Measurements from ENCODE around the gene RAB11FIP4. TPM values are rescaled to one million over a fixed set of nuclear protein-coding genes. Genes with fewer than 3 reads are reported as not detected.

RAB11FIP4 gene
- total RNA-seq, 1 experiment from 2014 or later: under 0.01 TPM

DNA sequence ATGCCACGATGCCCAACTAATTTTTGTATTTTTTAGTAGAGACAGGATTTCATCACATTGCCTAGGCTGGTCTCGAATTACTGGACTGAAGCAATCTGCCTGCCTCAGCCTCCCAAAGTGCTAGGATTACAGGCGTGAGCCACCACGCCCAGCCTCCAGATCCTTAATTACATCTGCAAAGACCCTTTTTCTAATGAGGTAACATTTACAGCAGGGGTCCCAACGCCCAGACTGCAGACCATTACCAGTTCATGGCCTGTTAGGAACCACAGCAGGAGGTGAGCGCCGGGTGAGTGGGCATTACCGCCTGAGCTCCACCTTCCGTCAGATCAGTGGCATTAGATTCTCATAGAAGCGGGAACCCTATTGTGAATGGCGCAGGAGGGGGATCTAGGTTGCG, 4.0 kb upstream of the RAB11FIP4 start:
- DNase-seq (ENCODE audit: low read depth): no peak

- DNase-seq (ENCODE audit: low read depth): no peak
Observed at GRCh38 chr17:31388351-31388750, 3.1 kb upstream of the RAB11FIP4 start.

DNA sequence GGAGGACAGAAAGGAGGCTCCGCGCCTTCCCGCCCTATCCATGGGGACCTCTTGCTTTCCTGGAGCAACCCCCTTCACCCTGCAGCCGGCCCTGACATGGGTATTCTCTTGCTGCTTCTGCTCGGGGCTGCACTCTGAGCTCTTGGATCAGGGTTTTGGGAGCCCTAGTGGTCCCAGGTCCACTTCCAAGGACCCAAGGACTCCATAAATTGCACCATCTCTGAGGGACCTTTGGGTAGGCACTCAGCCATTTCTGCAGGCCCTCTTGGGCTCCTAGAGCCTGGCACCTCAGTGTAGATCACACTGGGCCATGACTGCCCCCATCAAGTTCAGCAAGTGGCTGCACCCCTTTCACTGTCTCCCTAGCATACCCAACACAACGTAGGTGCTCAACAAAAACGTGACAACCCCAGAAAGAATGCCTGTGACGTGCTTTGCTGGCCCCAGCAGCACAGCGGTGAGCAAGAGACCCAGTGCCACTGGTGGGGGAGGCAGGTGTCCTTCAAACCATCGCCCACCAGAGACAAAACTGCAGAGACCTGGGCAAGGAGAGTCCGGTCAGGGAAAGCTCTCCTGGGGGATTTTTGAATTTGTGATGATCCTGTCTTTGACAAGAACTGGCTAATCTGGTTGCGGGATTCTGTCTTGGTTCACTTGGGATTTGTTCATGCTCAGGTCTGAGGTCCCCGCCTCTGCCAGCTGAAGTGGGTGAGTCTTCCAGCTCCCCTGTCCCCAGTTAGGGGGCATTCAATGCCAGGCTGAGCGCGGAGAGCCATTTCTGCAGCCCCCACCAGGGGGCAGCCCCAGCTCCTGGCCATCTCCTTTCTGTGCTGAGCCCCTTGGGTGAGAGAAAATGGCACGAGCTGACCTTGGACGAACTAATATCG, 2.5 kb upstream of the RAB11FIP4 start:
- DNase-seq (ENCODE audit: low read depth): peak; percentile 12

DNA sequence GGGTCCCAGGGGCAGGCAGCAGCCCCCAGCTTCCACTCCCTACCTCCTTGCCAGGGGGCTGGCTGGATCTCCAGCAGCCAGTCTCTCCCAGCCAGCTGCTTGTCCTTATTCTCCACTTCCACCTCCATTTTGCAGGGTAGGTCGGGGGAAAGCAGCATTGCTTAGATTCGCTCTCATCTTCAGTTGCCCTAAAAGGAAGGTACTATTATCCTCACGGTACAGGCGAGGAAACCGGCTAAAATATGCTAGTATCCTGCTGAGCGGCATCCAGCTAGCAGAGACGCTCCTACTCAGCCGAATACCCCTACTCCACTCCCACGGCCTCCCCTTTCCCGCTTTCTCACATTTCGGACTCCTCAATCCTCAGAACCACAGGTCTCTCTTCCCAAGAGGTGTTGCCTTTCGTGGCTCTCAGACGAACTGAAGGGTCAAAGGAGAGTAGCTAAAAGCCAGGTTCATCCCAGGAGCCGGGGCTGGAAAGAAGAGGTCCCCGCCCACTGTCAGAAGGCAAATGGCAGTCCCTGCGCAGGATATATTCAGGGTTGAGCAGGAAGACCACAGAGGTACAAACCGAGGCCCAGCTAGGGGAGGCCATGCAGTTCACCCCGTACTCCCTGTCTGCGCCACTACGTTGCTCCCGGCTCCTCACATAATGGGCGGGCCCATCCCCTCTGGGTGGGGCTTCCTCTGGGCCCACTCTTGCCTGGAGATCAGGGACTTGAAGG, 1.7 kb upstream of the RAB11FIP4 start:
- DNase-seq (ENCODE audit: low read depth): no peak

DNA sequence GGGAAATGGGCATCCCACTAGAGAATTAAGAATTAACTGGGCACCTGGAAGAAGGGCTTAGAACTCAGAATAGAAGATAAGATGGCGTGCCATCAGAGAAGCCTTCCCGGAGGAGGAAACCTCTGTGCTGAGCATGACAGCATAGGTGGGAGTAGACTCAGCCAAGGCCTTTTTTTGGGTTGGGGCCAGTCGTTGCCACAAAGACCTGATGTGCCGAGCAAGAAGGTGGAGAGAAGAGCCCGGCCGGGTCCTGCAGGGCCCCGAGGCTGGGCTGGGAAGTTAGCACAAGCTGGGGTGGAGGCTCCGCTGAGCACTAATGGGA, 1.1 kb upstream of the RAB11FIP4 start:
- DNase-seq (ENCODE audit: low read depth): no peak

DNA sequence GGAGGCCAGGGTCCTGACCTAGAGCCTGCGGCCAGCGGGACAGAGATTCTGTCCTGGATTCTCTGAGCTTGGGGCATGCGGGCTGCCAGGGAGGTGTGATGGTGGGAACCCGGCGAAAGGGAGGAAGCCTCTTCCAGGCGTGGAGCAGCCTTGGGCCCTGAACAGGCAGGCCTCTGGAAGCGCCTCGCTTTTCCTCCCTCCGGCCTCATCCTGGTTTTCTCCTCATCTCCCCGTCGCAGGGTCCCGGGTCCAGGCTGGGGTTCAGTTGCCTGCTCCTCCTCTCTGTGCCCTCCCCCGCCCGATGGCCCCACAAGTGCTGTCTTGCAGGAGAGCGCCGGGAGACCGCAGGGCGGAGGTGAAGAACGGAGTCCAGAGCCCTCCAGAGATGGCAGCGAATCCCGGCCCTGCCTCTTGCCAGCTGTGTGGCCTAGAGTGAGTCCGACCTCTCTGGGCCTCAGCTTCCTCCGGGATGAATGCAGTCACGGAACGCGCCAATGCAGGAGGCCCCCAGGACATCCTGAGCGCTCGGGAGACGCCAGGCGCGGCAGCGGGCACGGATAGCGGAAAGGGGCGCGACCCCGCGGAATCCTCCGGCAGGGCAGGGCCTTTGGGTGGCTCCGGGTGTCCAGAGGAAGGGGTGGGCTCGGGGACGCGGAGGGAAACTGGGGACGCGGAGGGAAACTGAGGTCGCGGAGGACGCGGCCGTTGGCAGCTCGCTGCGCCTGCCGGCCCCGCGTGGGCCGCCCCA, 553 bp upstream of the RAB11FIP4 start:
- no peak for DNase-seq (ENCODE audit: low read depth)

DNA sequence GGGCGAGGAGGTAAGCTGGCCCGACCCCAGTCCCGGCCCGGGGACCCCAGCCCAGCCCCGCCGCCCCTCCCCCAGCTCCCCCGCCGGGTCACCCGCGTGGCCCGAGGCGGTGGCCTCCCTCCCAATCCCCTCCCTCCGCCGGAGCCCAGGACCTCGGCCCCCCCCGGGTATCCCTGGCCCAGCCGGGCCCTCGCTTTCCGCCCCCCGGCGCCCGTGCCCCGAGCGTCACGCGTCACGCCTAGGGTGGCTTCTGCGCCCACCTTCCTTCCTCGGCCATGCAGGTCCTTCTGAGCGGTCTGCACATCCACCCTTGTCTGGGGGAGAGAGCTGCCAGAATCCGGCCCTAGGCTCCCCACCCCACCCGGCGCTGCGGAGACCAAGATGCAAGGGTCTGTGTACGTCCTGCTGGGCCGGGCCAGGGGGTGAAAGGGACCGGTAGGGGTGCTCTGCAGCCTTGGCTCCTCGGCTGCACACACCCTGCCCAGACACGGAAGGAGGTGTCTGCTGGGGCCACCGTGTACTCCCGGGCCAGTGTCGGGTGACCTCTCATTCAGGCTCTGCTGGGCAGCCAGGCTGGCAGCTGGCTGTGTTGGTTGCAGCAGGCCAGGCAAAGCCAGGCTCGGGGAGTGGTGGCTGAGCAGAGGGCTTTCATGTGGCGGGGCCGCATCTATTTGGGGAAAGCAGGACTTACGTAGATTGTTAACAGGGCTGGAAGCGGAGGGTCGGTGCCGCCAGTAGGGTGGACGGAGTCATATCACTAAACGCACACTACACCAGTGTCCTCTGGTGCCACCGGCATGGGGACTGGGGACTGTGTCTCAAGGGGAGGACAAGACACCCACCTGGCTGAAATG, 754 bp downstream of the RAB11FIP4 start:
- DNase-seq (ENCODE audit: low read depth): no peak

- DNase-seq (ENCODE audit: low read depth): no peak
Observed at GRCh38 chr17:31392856-31393748, 1.6 kb downstream of the RAB11FIP4 start.

GRCh38 chr17:31393749-31394146, 2.3 kb downstream of the RAB11FIP4 start:
- DNase-seq (ENCODE audit: low read depth): no peak

GRCh38 chr17:31394544-31394943, 3.1 kb downstream of the RAB11FIP4 start:
- peak; percentile 70 for DNase-seq (ENCODE audit: low read depth)

- no peak for DNase-seq (ENCODE audit: low read depth)
Observed at GRCh38 chr17:31397256-31397939, 5.9 kb downstream of the RAB11FIP4 start.

GRCh38 chr17:31398381-31399311, 7.2 kb downstream of the RAB11FIP4 start:
- DNase-seq (ENCODE audit: low read depth): no peak

GRCh38 chr17:31400481-31400950, 9.0 kb downstream of the RAB11FIP4 start:
- no peak for DNase-seq (ENCODE audit: low read depth)

DNA sequence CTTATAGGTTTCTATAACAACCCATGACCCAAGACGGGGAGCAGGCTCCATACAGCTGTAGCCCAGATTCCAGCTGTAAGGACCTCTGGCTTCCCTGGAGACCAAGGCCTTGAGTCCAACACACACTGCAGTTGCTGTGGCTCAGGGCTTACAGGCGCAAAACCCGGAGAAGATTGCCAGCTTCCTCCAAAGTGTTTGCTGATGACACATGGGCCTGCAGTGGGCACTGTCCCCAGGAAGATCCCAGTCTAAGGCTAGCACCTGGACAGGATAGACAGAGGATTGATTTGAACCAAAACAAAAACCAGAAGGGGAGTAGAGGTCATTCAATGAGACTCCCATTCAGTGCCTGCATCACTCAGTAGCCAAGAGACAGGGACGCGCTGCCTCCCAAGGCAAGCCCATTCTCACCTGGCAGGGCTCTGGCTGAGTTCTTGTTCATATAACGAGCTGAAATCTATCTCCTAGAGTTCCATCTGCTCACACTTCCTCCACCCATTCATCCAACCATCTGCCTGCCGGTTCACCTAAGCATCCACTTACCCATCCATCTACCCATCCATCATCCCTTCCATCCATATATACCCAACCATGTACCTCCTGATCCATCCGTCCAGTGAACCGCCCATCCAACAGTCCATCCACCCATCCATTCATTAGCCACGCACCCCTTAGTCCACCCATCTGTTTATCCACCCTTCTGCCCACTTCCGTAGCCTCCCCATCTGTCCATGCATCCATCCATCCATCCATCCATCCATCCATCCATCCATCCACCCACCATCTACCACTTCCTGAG, 10.2 kb downstream of the RAB11FIP4 start:
- no peak for DNase-seq (ENCODE audit: low read depth)

DNA sequence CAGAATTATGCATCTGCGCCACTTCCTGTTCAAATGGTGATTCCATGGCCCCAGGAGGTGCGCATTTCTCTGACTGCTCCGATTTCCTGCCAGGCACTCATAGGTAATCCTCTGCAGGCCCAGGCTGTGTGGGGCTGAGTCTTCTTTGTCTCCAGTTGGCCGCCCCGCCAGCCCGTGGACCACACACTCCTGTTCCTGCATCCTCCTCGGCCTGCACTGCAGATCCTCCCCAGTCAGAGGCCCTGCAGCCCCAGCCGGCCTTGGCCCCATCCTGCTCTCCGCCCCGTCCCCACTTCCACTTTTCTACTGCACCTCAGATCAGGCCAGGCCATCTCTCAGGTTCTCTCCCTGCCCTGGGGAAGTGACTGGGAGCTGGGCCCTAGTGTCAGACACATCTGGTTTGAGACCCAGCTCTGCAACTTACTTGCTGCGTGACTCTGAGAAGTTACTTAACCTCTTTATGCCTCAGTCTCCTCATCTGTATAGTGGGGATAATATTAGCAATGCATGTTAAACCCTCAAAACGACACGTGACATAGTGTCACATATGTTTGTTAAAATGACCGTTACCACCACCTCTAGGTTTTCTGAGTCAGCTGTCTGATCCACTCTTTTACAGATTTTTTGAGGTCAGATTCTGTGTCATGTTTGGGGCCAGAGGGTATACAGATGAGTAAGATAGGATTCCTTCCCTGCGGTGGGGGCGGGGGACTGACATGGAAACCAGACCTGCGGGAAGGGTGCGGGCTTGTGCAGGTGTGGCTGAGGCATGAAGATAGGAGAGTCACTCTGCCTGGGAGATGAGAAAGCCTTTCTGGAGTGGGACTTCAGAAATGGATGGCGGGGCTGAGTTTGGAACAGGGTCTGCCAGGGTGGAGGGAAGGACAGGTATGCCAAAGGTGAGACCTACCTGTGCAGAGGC, 12.8 kb downstream of the RAB11FIP4 start:
- DNase-seq (ENCODE audit: low read depth): peak; percentile 14

DNA sequence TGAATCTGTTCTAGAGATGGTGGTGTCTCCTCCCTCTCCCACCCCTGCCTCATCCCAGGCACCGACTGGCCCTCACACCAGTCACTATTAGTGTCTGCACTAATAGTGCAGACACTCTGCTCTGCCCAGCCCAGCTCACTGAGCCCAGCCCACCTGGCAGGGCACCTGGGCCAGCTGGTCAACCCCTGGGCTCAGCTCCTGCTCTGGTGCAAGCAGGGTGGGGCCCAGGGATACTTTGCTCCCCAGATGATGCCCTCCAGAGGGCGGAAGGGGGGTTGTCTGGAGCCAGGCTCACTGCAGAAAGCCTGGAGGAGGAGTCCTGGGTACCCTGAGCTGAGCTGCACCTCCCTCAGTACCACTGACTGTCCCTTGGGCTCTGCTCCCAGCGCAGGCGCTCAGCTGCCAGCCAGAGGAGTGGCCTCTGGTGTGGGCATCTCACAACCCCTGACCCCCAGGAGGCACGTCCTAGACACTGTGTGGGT, 14.5 kb downstream of the RAB11FIP4 start:
- DNase-seq (ENCODE audit: low read depth): no peak
